Activated T-helper 1 cell treated with anti-CD3 and anti-CD28 coated beads, Interleukin-2, amount 50 U/mL, for 16 hours (primary cell): ENCODE data around the gene ANKRD55.
A peak's percentile ranks its signal among the peaks of the same experiment; 100 is the strongest.
"Not testable (repeated sequence)": the region's sequence is repeated elsewhere in the genome, so short reads cannot be mapped to it uniquely, and the experiment has no call there.

Experiments
- DNase-seq, 2 donors: peaks; one replicate each; pipeline ENCODE4 v3.0.0-alpha.2; 2020; ENCODE audit warnings: low read depth in 1 of 2, low spot score in 1 of 2

ANKRD55 gene

GRCh38 chr5:56233230-56233629 is at the start of gene ANKRD55:
Gene ANKRD55, minus strand, starts transcription at chr5:56233330. Its CDS starts 417 bp downstream, at chr5:56232913.
- DNase-seq, result no peak

- no peak for DNase-seq
Measured at GRCh38 chr5:56282216-56282615, 49.1 kb upstream of the ANKRD55 start.

GRCh38 chr5:56281489-56282165 is 48.5 kb upstream of the ANKRD55 start:
- no peak for DNase-seq

- no peak for DNase-seq
Measured at GRCh38 chr5:56279979-56280378, 46.8 kb upstream of the ANKRD55 start.

- DNase-seq, result no peak
Measured at GRCh38 chr5:56279291-56279690, 46.2 kb upstream of the ANKRD55 start.

GRCh38 chr5:56278335-56278753 is 45.2 kb upstream of the ANKRD55 start:
- DNase-seq, result no peak

- no peak for DNase-seq
Measured at GRCh38 chr5:56277573-56277972, 44.4 kb upstream of the ANKRD55 start.

- DNase-seq, result no peak
Measured at GRCh38 chr5:56273376-56273955, 40.3 kb upstream of the ANKRD55 start.

GRCh38 chr5:56272765-56273164 is 39.6 kb upstream of the ANKRD55 start:
- no peak for DNase-seq

GRCh38 chr5:56270568-56271392 is 37.6 kb upstream of the ANKRD55 start:
- peak; percentile 53 to 63 for DNase-seq

- no peak for DNase-seq
Measured at GRCh38 chr5:56270058-56270457, 36.9 kb upstream of the ANKRD55 start.

GRCh38 chr5:56269216-56269927 is 36.2 kb upstream of the ANKRD55 start:
- no peak for DNase-seq

GRCh38 chr5:56268707-56269106 is 35.6 kb upstream of the ANKRD55 start:
- DNase-seq, result not testable (repeated sequence)

- DNase-seq, result no peak
Measured at GRCh38 chr5:56267856-56268255, 34.7 kb upstream of the ANKRD55 start.

GRCh38 chr5:56264417-56265025 is 31.4 kb upstream of the ANKRD55 start:
- no peak for DNase-seq

- no peak for DNase-seq
Measured at GRCh38 chr5:56262279-56262678, 29.1 kb upstream of the ANKRD55 start.

GRCh38 chr5:56259002-56259511 is 25.9 kb upstream of the ANKRD55 start:
- no peak for DNase-seq

GRCh38 chr5:56257763-56258529 is 24.8 kb upstream of the ANKRD55 start:
- not testable (repeated sequence) for DNase-seq

GRCh38 chr5:56257010-56257409 is 23.9 kb upstream of the ANKRD55 start:
- DNase-seq, result no peak

GRCh38 chr5:56255502-56255901 is 22.4 kb upstream of the ANKRD55 start:
- no peak for DNase-seq
